Stomach (tissue), 9 donors: ENCODE data around the gene OR10T2. TPM values are rescaled to one million over a fixed set of nuclear protein-coding genes. Genes with fewer than 3 reads are reported as not detected.

Experiments used
- DNase-seq, 2 donors: peaks; one replicate each; pipeline versions ENCODE4 v3.0.0 to v3.0.0-alpha.2; 2013 to 2019
- H3K27ac ChIP-seq, 5 donors: fragments of 200-600 bp in 4 of 5; sonication (generic) in 4 of 5; one replicate each; pipeline ENCODE4 v1.5.1; 2013 to 2019; ENCODE audit warnings: mild to moderate bottlenecking in 1 of 5, moderate library complexity in 1 of 5
- H3K27me3 ChIP-seq, 3 donors: fragments of 200-600 bp; sonication (generic); one replicate each; pipeline ENCODE4 v1.5.1; 2017 to 2019; ENCODE audit warnings: mixed run types in 1 of 3
- H3K36me3 ChIP-seq, 4 donors: fragments of 200-600 bp; sonication (generic); 1 replicate in 3 of 4; 2 replicates in 1 of 4; pipeline ENCODE4 v1.5.1; 2016 to 2019
- H3K4me1 ChIP-seq, 4 donors: fragments of 200-600 bp; sonication (generic); one replicate each; pipeline ENCODE4 v1.5.1; 2016 to 2019
- H3K4me3 ChIP-seq, 4 donors: fragments of 200-600 bp; sonication (generic) in 3 of 4; one replicate each; pipeline ENCODE4 v1.5.1; 2016 to 2019; ENCODE audit warnings: mild to moderate bottlenecking in 1 of 4
- H3K9me3 ChIP-seq, 4 donors: fragments of 200-600 bp; sonication (generic); one replicate each; pipeline ENCODE4 v1.5.1; 2016 to 2019
- EP300 ChIP-seq: sonication (generic); formaldehyde crosslinking; IDR thresholded peaks from one replicate; pipeline ENCODE4 v1.6.1; 2017; ENCODE audit warnings: antibody characterized with exemption
- POLR2A ChIP-seq, 4 donors: fragments of 450-650 bp; IDR thresholded peaks; one replicate each; pipeline ENCODE4 v1.6.1; 2016; ENCODE audit warnings: antibody characterized with exemption in 4 of 4, control low read depth in 2 of 4, mild to moderate bottlenecking in 1 of 4, moderate library complexity in 1 of 4
- POLR2AphosphoS5 ChIP-seq, 3 donors: sonication (generic); formaldehyde crosslinking; IDR thresholded peaks; one replicate each; pipeline ENCODE4 v1.6.1; 2016; ENCODE audit warnings: antibody characterized with exemption in 3 of 3
- WGBS, 5 donors: extraction: QIAGEN DNeasy Blood & Tissue Kit in 3 of 5; methylation state at CpG; one replicate each; pipeline versions ENCODE4 v1.1.5 to v1.1.7; 2013 to 2018; 5-methylcytosine and 5-hydroxymethylcytosine counted together
- intact Hi-C: fragments of 100-400 bp; cut with DNase I; formaldehyde crosslinking; loops from one replicate; pipeline ENCODE4 v1.15.1; 2023; ENCODE audit warnings: low total_unique reads
- polyA plus RNA-seq, 3 donors: library from polyadenylated mRNA; stranded (reverse); fragments of 200-250 nt; gene quantifications; one replicate each; pipeline ENCODE4 v1.2.3, GENCODE V29; 2013
- total RNA-seq, 5 donors: library from RNA; depleted of rRNA; stranded (reverse); fragments of >200 nt; gene quantifications; one replicate each; pipeline versions ENCODE4 v1.1.0 to v1.2.3, GENCODE V29; 2014 to 2016
- TF ChIP-seq, protein P1 (sequence below), 7 experiments: fragments of 450-650 bp in 4 of 7; fragments of 200-600 bp in 3 of 7; sonication (generic) in 3 of 7; IDR thresholded peaks; one replicate each; pipeline ENCODE4 v1.5.1; 2016 to 2019; ENCODE audit warnings: antibody characterized with exemption in 7 of 7, control low read depth in 2 of 7, mild to moderate bottlenecking in 1 of 7
- donor health status: healthy with polysubstance abuse.
- donor health status: Bipolar disorder and iron deficiency.
- donor health status: healthy.

The OR10T2 gene
- total and polyA plus RNA-seq, 8 donors, result not detected

DNA sequence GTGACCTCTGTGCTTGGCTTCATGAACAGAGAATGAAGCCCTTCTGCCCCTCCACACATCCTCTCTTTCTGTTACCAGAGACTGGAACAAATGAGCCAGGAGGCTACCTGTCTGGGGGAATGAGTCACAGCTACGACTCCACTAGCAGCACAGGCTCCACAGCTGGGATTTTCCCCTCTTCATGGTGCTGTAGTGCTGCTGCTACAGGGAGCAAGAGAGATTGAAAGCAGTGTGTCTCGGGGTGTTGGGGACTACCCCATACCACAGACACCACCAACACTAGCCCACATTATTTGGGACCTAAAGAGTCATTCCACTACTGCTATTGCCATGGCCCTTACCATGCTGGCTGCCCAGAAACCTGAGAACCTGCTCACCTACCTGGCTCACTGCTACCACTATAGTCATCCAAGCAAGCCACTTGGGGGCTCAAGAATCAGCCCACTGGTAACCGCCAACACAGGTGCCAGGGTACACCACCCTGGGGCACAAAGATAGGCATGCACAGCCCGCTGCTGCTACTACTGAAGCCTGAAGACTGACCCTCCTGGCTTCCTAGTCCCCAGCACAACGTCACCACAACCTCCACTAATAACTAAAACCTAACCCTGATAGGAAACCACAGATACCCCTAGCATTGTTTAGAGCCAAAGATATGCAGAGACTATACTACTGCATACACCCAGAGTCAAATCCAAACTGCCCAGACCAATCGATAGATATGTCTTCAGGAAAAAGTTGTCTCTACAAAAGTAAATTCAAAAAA is 27.9 kb downstream of the OR10T2 start:
- intact Hi-C loops, result no loop called here
- WGBS, 5 donors, result 59 to 67% (median 64%) methylated on average over 6 of the region's 6 CpGs
- TF ChIP-seq, protein P1, sequence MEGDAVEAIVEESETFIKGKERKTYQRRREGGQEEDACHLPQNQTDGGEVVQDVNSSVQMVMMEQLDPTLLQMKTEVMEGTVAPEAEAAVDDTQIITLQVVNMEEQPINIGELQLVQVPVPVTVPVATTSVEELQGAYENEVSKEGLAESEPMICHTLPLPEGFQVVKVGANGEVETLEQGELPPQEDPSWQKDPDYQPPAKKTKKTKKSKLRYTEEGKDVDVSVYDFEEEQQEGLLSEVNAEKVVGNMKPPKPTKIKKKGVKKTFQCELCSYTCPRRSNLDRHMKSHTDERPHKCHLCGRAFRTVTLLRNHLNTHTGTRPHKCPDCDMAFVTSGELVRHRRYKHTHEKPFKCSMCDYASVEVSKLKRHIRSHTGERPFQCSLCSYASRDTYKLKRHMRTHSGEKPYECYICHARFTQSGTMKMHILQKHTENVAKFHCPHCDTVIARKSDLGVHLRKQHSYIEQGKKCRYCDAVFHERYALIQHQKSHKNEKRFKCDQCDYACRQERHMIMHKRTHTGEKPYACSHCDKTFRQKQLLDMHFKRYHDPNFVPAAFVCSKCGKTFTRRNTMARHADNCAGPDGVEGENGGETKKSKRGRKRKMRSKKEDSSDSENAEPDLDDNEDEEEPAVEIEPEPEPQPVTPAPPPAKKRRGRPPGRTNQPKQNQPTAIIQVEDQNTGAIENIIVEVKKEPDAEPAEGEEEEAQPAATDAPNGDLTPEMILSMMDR (IDR thresholded peaks at IDR 0.05), result no peak
- no peak for TF ChIP-seq POLR2A (IDR thresholded peaks at IDR 0.05)
- no peak for TF ChIP-seq EP300
- no peak for TF ChIP-seq POLR2AphosphoS5 (IDR thresholded peaks at IDR 0.05)
- H3K36me3 ChIP-seq, result no peaks in the 10 kb centered on the region
- H3K27me3 ChIP-seq, result peaks cover 0 to 2% (median 0%) of the 10 kb centered on the region in 3 donors
- peaks cover 0 to 39% (median 33%) of the 10 kb centered on the region in 4 donors for H3K9me3 ChIP-seq
- DNase-seq, result no peak
- no peak overlapping the region for H3K4me3 ChIP-seq
- no peaks in the 10 kb centered on the region for H3K4me1 ChIP-seq
- H3K27ac ChIP-seq, result no peak overlapping the region

DNA sequence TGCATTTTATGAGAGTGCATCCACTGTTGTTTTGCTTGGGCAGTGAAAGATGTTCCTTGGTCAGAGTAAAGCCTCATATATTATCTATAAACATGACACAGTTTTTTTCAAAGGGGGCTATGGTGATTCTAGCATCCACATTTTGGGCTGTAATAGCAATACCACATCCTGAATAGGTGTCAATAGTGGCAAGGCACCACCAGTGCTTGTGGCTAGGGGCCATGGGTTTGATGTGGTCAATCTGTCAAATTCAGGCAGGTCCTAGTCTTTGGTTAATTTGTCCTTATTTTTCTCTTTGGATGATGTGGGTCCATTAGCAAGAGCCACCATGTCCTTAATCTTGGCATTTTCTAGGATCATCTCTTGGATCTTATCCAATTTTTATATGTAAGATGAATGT is 32.5 kb downstream of the OR10T2 start:
- TF ChIP-seq, protein P1 (IDR thresholded peaks at IDR 0.05), result no peak
- TF ChIP-seq EP300 (no peak), POLR2AphosphoS5 (IDR thresholded peaks at IDR 0.05) (no peak), POLR2A (IDR thresholded peaks at IDR 0.05) (no peak)
- no peaks in the 10 kb centered on the region for H3K4me1 ChIP-seq
- intact Hi-C loops, result no loop called here
- H3K36me3 ChIP-seq, result no peaks in the 10 kb centered on the region
- DNase-seq, result no peak
- H3K27me3 ChIP-seq, result no peaks in the 10 kb centered on the region
- H3K9me3 ChIP-seq, result peaks cover 0 to 14% (median 9%) of the 10 kb centered on the region in 4 donors
- no peak overlapping the region for H3K4me3 ChIP-seq
- no peak overlapping the region for H3K27ac ChIP-seq

DNA sequence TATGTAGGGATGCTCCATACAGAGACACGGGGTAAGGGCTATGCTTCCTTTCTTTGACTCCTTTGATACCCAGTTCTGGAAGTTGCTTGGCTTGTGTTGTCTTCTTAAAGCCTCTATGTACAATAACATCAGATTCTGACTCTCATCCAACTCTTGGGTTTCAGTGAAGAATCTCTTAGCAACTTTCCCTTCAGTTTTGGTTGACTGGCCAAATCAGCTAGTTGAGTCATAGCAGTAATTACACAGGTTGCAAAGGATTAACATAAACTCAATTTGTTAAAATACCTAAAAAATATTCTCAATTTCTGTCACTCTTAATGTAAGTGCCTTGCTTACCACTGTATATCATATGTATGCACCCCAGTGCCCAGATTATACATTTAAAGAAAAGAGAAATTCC is 36.3 kb downstream of the OR10T2 start:
- TF ChIP-seq, protein P1 (IDR thresholded peaks at IDR 0.05), result no peak
- TF ChIP-seq POLR2AphosphoS5 (IDR thresholded peaks at IDR 0.05), result no peak
- no peak for TF ChIP-seq POLR2A (IDR thresholded peaks at IDR 0.05)
- no peak for TF ChIP-seq EP300
- 38 to 68% (median 63%) methylated on average over 1 of the region's 1 CpG for WGBS, 5 donors

DNA sequence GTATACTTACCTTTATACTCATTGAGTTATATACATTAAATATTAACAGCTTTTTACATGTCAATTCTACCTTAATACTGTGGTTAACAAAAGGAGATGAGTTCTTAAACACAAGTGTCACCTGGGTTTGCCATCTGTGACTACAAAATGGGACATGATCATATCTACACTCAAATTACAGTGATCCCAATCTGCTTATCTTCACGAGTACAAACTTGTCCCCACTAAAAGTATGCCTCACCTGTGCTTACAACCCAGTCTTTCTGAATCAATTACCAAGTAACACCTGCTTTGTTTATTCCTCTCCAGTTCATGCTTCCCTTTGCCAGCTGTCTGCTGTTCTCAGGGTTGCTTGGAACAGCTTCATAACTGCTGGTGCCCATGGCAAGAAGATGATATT is 36.8 kb downstream of the OR10T2 start:
- Histone ChIP-seq H3K27ac (no peak overlapping the region), H3K4me3 (no peak overlapping the region), H3K9me3 (no peaks in the 10 kb centered on the region), H3K27me3 (no peaks in the 10 kb centered on the region), H3K36me3 (no peaks in the 10 kb centered on the region), H3K4me1 (no peaks in the 10 kb centered on the region)
- intact Hi-C loops, result no loop called here
- DNase-seq, result no peak
- TF ChIP-seq POLR2A (IDR thresholded peaks at IDR 0.05) (no peak), POLR2AphosphoS5 (IDR thresholded peaks at IDR 0.05) (no peak), EP300 (no peak)
- TF ChIP-seq, protein P1 (IDR thresholded peaks at IDR 0.05), result no peak
- 21 to 50% (median 30%) methylated on average over 1 of the region's 1 CpG for WGBS, 5 donors

More for the DNA sequence above, 36.3 kb downstream of the OR10T2 start:
- Histone ChIP-seq H3K27ac (no peak overlapping the region), H3K4me1 (no peaks in the 10 kb centered on the region), H3K27me3 (no peaks in the 10 kb centered on the region), H3K4me3 (no peak overlapping the region), H3K9me3 (no peaks in the 10 kb centered on the region), H3K36me3 (no peaks in the 10 kb centered on the region)
- intact Hi-C loops, result no loop called here
- DNase-seq, result no peak
